ENCODE measurements around the gene TBC1D25.

TBC1D25 gene

DNA sequence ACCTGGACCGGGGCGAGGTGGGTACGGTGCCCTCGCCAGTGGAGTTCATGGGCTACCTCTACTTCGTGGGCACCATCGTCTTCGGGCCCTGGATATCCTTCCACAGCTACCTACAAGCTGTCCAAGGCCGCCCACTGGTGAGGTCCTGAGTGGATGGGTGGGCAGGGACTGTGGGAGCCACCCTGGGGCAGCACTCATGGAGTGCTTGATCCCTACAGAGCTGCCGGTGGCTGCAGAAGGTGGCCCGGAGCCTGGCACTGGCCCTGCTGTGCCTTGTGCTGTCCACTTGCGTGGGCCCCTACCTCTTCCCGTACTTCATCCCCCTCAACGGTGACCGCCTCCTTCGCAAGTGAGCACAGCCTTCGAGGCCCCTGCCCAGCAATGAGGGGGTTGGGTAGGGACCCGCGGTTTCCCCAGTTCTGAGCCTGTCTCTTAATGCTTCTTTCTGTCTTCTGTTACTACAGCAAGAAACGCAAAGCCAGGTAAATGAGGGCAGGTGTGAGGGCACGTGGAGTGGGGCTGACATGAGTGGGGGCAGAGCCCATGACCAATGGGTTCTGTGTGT lies 27.1 kb upstream of the TBC1D25 start:
- H3K14ac ChIP-seq (ENCODE audit: low read length): peak overlapping the region; percentile 30
- no peak overlapping the region for H4K12ac ChIP-seq (ENCODE audit: low read depth, low read length)
- H3K9ac ChIP-seq (ENCODE audit: low read length): no peak overlapping the region
- H2BK5ac ChIP-seq (ENCODE audit: low read depth, low read length, poor library complexity): no peak overlapping the region
- WGBS (ENCODE audit: extremely low coverage, insufficient coverage, insufficient read length): no CpG with 5 or more reads among the region's 20 CpGs
- H3K27me3 ChIP-seq (ENCODE audit: insufficient read depth, low read length): no peaks in the 10 kb centered on the region
- H2AK5ac ChIP-seq (ENCODE audit: low read length): peak overlapping the region; percentile 67
- H3K36me3 ChIP-seq (ENCODE audit: control insufficient read depth in 1 of 2, insufficient read depth in 2 of 2, low read length in 2 of 2): peaks cover 0 to 2% of the 10 kb centered on the region in 2 experiments
- no peak overlapping the region for H4K8ac ChIP-seq (ENCODE audit: low read depth, low read length)
- peak overlapping the region; percentile 36 for H4K91ac ChIP-seq (ENCODE audit: low read depth, low read length)
- peak overlapping the region; percentile 68 for H3K27ac ChIP-seq (ENCODE audit: low read depth, low read length)
- H2BK120ac ChIP-seq (ENCODE audit: insufficient read depth, low read length, poor library complexity): peak overlapping the region; percentile 20
- H3K18ac ChIP-seq (ENCODE audit: low read length): peak overlapping the region; percentile 25
- peak overlapping the region; percentile 28 for H2BK12ac ChIP-seq (ENCODE audit: low read length)
- no peak for DNase-seq
- H2AFZ ChIP-seq (ENCODE audit: insufficient read depth, low read length, poor library complexity): no peak overlapping the region
- no peak overlapping the region for H3K23ac ChIP-seq (ENCODE audit: low read length)
- no peak overlapping the region for H3K4me3 ChIP-seq (ENCODE audit: low read depth, low read length)
- H3K9me3 ChIP-seq (ENCODE audit: insufficient read depth, low read depth, low read length): peaks cover 2% of the 10 kb centered on the region
- H3K4me2 ChIP-seq (ENCODE audit: low read length): no peak overlapping the region
- peaks cover 19% of the 10 kb centered on the region for H3K79me1 ChIP-seq (ENCODE audit: low read length)
- H3K4ac ChIP-seq (ENCODE audit: low read depth, low read length): no peak overlapping the region
- peaks cover 28 to 42% of the 10 kb centered on the region in 2 experiments for H3K4me1 ChIP-seq (ENCODE audit: control insufficient read depth in 1 of 2, insufficient read depth in 2 of 2, low read length in 2 of 2)
- H3K79me2 ChIP-seq (ENCODE audit: control insufficient read depth, insufficient read depth, low read length, poor library complexity): no peaks in the 10 kb centered on the region

DNA sequence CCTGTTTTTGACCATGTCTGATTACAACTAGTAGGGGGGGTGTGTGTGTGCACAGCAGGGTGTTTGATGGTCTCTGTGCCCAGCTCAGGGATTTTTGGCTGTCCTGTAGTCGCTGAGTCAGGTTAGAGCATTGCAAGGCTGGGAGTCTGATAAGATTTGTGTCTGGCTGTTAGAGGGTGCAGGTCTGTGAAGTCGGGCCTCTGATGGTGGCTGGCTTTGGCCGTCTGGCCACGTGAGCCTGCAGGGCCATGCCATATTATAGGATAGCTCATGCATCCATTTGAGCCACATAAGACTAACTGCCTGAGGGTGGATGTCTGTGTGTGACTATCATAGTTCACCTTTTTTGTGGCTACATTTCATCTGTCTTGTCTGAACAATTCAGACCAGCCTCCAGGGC lies 25.8 kb upstream of the TBC1D25 start:
- Histone ChIP-seq H4K91ac (ENCODE audit: low read depth, low read length) (peak overlapping the region; percentile 36), H3K14ac (ENCODE audit: low read length) (no peak overlapping the region), H2AFZ (ENCODE audit: insufficient read depth, low read length, poor library complexity) (no peak overlapping the region), H3K23ac (ENCODE audit: low read length) (no peak overlapping the region), H3K9me3 (ENCODE audit: insufficient read depth, low read depth, low read length) (peaks cover 2% of the 10 kb centered on the region), H4K12ac (ENCODE audit: low read depth, low read length) (no peak overlapping the region), H3K27ac (ENCODE audit: low read depth, low read length) (peak overlapping the region; percentile 68), H2BK5ac (ENCODE audit: low read depth, low read length, poor library complexity) (no peak overlapping the region), H2BK12ac (ENCODE audit: low read length) (no peak overlapping the region), H3K4me3 (ENCODE audit: low read depth, low read length) (no peak overlapping the region), H3K9ac (ENCODE audit: low read length) (no peak overlapping the region), H3K18ac (ENCODE audit: low read length) (no peak overlapping the region), H3K36me3 (ENCODE audit: control insufficient read depth in 1 of 2, insufficient read depth in 2 of 2, low read length in 2 of 2) (peaks cover 0 to 2% of the 10 kb centered on the region in 2 experiments), H3K79me1 (ENCODE audit: low read length) (peaks cover 16% of the 10 kb centered on the region), H2AK5ac (ENCODE audit: low read length) (no peak overlapping the region), H3K4me1 (ENCODE audit: control insufficient read depth in 1 of 2, insufficient read depth in 2 of 2, low read length in 2 of 2) (peaks cover 28 to 42% of the 10 kb centered on the region in 2 experiments), H3K4me2 (ENCODE audit: low read length) (no peak overlapping the region), H3K79me2 (ENCODE audit: control insufficient read depth, insufficient read depth, low read length, poor library complexity) (no peaks in the 10 kb centered on the region), H3K27me3 (ENCODE audit: insufficient read depth, low read length) (no peaks in the 10 kb centered on the region), H2BK120ac (ENCODE audit: insufficient read depth, low read length, poor library complexity) (no peak overlapping the region), H3K4ac (ENCODE audit: low read depth, low read length) (no peak overlapping the region), H4K8ac (ENCODE audit: low read depth, low read length) (no peak overlapping the region)
- DNase-seq: peak; percentile 74 to 77
- WGBS (ENCODE audit: extremely low coverage, insufficient coverage, insufficient read length): no CpG with 5 or more reads among the region's 4 CpGs

DNA sequence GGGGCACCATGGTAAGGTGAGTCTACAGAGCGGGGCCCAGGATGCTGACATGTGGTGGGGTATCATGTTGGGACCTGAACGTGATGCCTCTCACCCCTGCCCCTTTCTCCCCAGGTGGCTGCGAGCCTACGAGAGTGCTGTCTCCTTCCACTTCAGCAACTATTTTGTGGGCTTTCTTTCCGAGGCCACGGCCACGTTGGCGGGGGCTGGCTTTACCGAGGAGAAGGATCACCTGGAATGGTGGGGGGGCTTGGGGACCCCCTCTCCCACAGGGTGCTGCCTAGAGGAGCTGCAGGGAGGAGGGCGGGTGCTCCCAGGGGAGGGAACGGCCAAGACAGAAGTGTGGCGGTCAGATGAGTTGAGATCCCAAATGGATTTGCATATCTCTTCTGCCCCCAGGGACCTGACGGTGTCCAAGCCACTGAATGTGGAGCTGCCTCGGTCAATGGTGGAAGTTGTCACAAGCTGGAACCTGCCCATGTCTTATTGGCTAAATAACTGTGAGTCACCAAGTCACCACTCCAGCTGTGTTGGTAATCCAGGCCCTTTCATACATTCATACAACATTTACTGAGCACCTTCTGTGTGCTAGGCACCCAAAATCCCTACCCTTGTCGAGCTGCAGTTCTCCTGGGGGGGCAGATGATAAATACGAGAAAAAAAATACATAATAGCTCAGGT lies 25.2 kb upstream of the TBC1D25 start:
- Histone ChIP-seq H3K23ac (ENCODE audit: low read length) (no peak overlapping the region), H2BK120ac (ENCODE audit: insufficient read depth, low read length, poor library complexity) (peak overlapping the region; percentile 56), H2BK5ac (ENCODE audit: low read depth, low read length, poor library complexity) (peak overlapping the region; percentile 10), H3K4me3 (ENCODE audit: low read depth, low read length) (no peak overlapping the region), H4K91ac (ENCODE audit: low read depth, low read length) (peak overlapping the region; percentile 87), H3K4ac (ENCODE audit: low read depth, low read length) (no peak overlapping the region), H3K4me1 (ENCODE audit: control insufficient read depth in 1 of 2, insufficient read depth in 2 of 2, low read length in 2 of 2) (peaks cover 28 to 42% of the 10 kb centered on the region in 2 experiments), H3K4me2 (ENCODE audit: low read length) (no peak overlapping the region), H4K12ac (ENCODE audit: low read depth, low read length) (no peak overlapping the region), H3K27me3 (ENCODE audit: insufficient read depth, low read length) (no peaks in the 10 kb centered on the region), H3K79me2 (ENCODE audit: control insufficient read depth, insufficient read depth, low read length, poor library complexity) (no peaks in the 10 kb centered on the region), H2BK12ac (ENCODE audit: low read length) (peak overlapping the region; percentile 6), H3K14ac (ENCODE audit: low read length) (peak overlapping the region; percentile 0), H3K79me1 (ENCODE audit: low read length) (peaks cover 14% of the 10 kb centered on the region), H4K8ac (ENCODE audit: low read depth, low read length) (peak overlapping the region; percentile 17), H3K9ac (ENCODE audit: low read length) (no peak overlapping the region), H3K9me3 (ENCODE audit: insufficient read depth, low read depth, low read length) (peaks cover 2% of the 10 kb centered on the region), H3K27ac (ENCODE audit: low read depth, low read length) (peak overlapping the region; percentile 90), H3K18ac (ENCODE audit: low read length) (no peak overlapping the region), H3K36me3 (ENCODE audit: control insufficient read depth in 1 of 2, insufficient read depth in 2 of 2, low read length in 2 of 2) (peaks cover 0 to 2% of the 10 kb centered on the region in 2 experiments), H2AFZ (ENCODE audit: insufficient read depth, low read length, poor library complexity) (no peak overlapping the region), H2AK5ac (ENCODE audit: low read length) (peak overlapping the region; percentile 27)
- WGBS (ENCODE audit: extremely low coverage, insufficient coverage, insufficient read length): no CpG with 5 or more reads among the region's 16 CpGs
- peak; percentile 48 to 53 for DNase-seq

DNA sequence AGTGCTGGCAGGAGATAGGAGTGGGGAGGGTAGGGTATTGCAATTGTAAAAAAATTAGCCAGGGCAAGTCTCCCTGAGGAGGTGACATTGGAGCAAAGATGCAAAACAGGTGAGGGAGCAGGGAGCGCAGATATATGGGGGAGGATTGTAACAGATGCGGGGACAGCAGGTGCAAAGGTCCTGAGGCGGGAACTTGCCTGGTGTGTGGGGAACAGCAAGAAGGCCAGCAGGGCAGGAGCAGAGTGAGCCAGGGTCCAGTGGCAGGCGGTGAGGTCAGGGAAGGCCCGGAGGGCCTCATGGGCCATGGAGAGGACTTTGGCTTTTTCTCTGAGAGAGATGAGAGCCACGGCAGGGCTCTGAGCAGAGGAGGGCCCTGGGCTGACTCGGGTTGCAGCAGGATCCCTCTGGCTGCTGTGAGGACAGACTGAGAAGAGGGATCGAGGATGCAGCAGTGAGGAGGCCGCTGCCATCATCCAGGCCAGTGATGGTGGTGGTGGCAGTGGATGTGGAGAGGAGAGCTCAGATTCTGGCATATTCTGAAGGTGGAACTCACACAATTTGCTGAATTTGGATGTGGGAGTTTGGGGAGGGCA lies 24.6 kb upstream of the TBC1D25 start:
- H3K9me3 ChIP-seq (ENCODE audit: insufficient read depth, low read depth, low read length): peaks cover 2% of the 10 kb centered on the region
- peak overlapping the region; percentile 35 for H2BK120ac ChIP-seq (ENCODE audit: insufficient read depth, low read length, poor library complexity)
- peak overlapping the region; percentile 69 for H3K14ac ChIP-seq (ENCODE audit: low read length)
- H3K4me1 ChIP-seq (ENCODE audit: control insufficient read depth in 1 of 2, insufficient read depth in 2 of 2, low read length in 2 of 2): peaks cover 25 to 40% of the 10 kb centered on the region in 2 experiments
- no peaks in the 10 kb centered on the region for H3K27me3 ChIP-seq (ENCODE audit: insufficient read depth, low read length)
- peak overlapping the region; percentile 77 for H2BK5ac ChIP-seq (ENCODE audit: low read depth, low read length, poor library complexity)
- H2AFZ ChIP-seq (ENCODE audit: insufficient read depth, low read length, poor library complexity): no peak overlapping the region
- H3K4me2 ChIP-seq (ENCODE audit: low read length): no peak overlapping the region
- peak overlapping the region; percentile 87 for H2BK12ac ChIP-seq (ENCODE audit: low read length)
- DNase-seq: no peak
- H3K79me1 ChIP-seq (ENCODE audit: low read length): peaks cover 14% of the 10 kb centered on the region
- peak overlapping the region; percentile 70 for H3K18ac ChIP-seq (ENCODE audit: low read length)
- H4K8ac ChIP-seq (ENCODE audit: low read depth, low read length): peak overlapping the region; percentile 31
- H3K4me3 ChIP-seq (ENCODE audit: low read depth, low read length): no peak overlapping the region
- peak overlapping the region; percentile 92 for H4K91ac ChIP-seq (ENCODE audit: low read depth, low read length)
- H3K4ac ChIP-seq (ENCODE audit: low read depth, low read length): peak overlapping the region; percentile 9
- H4K12ac ChIP-seq (ENCODE audit: low read depth, low read length): no peak overlapping the region
- H2AK5ac ChIP-seq (ENCODE audit: low read length): peak overlapping the region; percentile 69
- no peaks in the 10 kb centered on the region for H3K79me2 ChIP-seq (ENCODE audit: control insufficient read depth, insufficient read depth, low read length, poor library complexity)
- H3K36me3 ChIP-seq (ENCODE audit: control insufficient read depth in 1 of 2, insufficient read depth in 2 of 2, low read length in 2 of 2): peaks cover 0 to 2% of the 10 kb centered on the region in 2 experiments
- WGBS (ENCODE audit: extremely low coverage, insufficient coverage, insufficient read length): no CpG with 5 or more reads among the region's 9 CpGs
- H3K27ac ChIP-seq (ENCODE audit: low read depth, low read length): peak overlapping the region; percentile 56
- no peak overlapping the region for H3K23ac ChIP-seq (ENCODE audit: low read length)
- no peak overlapping the region for H3K9ac ChIP-seq (ENCODE audit: low read length)
